Esophagus squamous epithelium (tissue), 5 donors: ENCODE results near the gene PIM1. TPM values are rescaled to one million over a fixed set of nuclear protein-coding genes. Genes with fewer than 3 reads are reported as not detected.

ENCODE experiments used
- DNase-seq: peaks from one replicate; lab custom pipeline; 2025; lab: John Stamatoyannopoulos, UW
- H3K27ac ChIP-seq, 4 donors: fragments of 200-600 bp; sonication (generic); one replicate each; pipeline ENCODE4 v1.5.1; 2016 to 2019; ENCODE audit warnings: mild to moderate bottlenecking in 1 of 4
- H3K27me3 ChIP-seq, 4 donors: fragments of 200-600 bp; sonication (generic); 1 replicate in 3 of 4; 2 replicates in 1 of 4; pipeline versions ENCODE4 v1.5.1 to v1.6.0; 2017 to 2021; ENCODE audit warnings: antibody characterized with exemption in 1 of 4
- H3K36me3 ChIP-seq, 3 donors: fragments of 200-600 bp; sonication (generic); one replicate each; pipeline ENCODE4 v1.5.1; 2016 to 2019
- H3K4me1 ChIP-seq, 3 donors: fragments of 200-600 bp; sonication (generic); one replicate each; pipeline ENCODE4 v1.5.1; 2017 to 2019
- H3K4me3 ChIP-seq, 4 donors: fragments of 200-600 bp; sonication (generic); 1 replicate in 3 of 4; 2 replicates in 1 of 4; pipeline ENCODE4 v1.5.1; 2016 to 2019; ENCODE audit warnings: mild to moderate bottlenecking in 2 of 4, moderate library complexity in 1 of 4
- H3K9me3 ChIP-seq, 3 donors: fragments of 200-600 bp; sonication (generic); one replicate each; pipeline ENCODE4 v1.5.1; 2016 to 2019
- CTCF ChIP-seq, 6 experiments: fragments of 450-650 bp in 4 of 6; fragments of 200-600 bp in 2 of 6; sonication (generic) in 2 of 6; IDR thresholded peaks; one replicate each; pipeline ENCODE4 v1.5.1; 2016 to 2019; ENCODE audit warnings: antibody characterized with exemption in 6 of 6, mild to moderate bottlenecking in 4 of 6, moderate library complexity in 4 of 6
- POLR2A ChIP-seq, 4 donors: fragments of 450-650 bp; IDR thresholded peaks; one replicate each; pipeline ENCODE4 v1.6.1; 2017; ENCODE audit warnings: antibody characterized with exemption in 4 of 4, mild to moderate bottlenecking in 4 of 4, moderate library complexity in 3 of 4
- WGBS, 2 donors: methylation state at CpG; one replicate each; pipeline ENCODE4 v1.1.5; 2018; 5-methylcytosine and 5-hydroxymethylcytosine counted together
- intact Hi-C: fragments of 100-400 bp; cut with DNase I; formaldehyde crosslinking; loops from one replicate; pipeline ENCODE4 v1.15.0; 2022
- total RNA-seq, 4 donors: library from RNA; depleted of rRNA; stranded (reverse); fragments of >200 nt; gene quantifications; one replicate each; pipeline ENCODE4 v1.1.0, GENCODE V29; 2016
- donor health status: DM: yes; HTN: yes; CAD: no.

Gene PIM1
- total RNA-seq, 4 donors from 2014 or later = 57.3 to 206 (median 96.6) TPM

GRCh38 chr6:37210313-37210968 is 40.5 kb downstream of the PIM1 start:
- WGBS, 2 donors = 54 to 57% methylated on average over 7 of the region's 7 CpGs
- intact Hi-C loops = loop anchor here (2.0 kb wide), 1 partner anchor 192 kb away; no protein-coding TSS in a partner anchor
- TF ChIP-seq CTCF (IDR thresholded peaks at IDR 0.05) = peak; percentile 93 to 98 (median 97)
- no peak for TF ChIP-seq POLR2A (IDR thresholded peaks at IDR 0.05)

GRCh38 chr6:37212268-37212667 is 42.3 kb downstream of the PIM1 start:
- no peak for TF ChIP-seq POLR2A (IDR thresholded peaks at IDR 0.05)
- no peak for TF ChIP-seq CTCF (IDR thresholded peaks at IDR 0.05)
- Histone ChIP-seq H3K4me1 (peaks cover 0 to 10% (median 0%) of the 10 kb centered on the region in 3 donors), H3K4me3 (no peak overlapping the region), H3K36me3 (no peaks in the 10 kb centered on the region), H3K27ac (no peak overlapping the region), H3K27me3 (no peaks in the 10 kb centered on the region), H3K9me3 (no peaks in the 10 kb centered on the region)
- no peak for DNase-seq
- intact Hi-C loops = no loop called here
- WGBS, 2 donors = 85% methylated on average over 9 of the region's 9 CpGs

More at GRCh38 chr6:37210313-37210968, 40.5 kb downstream of the PIM1 start:
- Histone ChIP-seq H3K4me3 (no peak overlapping the region), H3K27ac (no peak overlapping the region), H3K27me3 (no peaks in the 10 kb centered on the region), H3K4me1 (peaks cover 0 to 15% (median under 1%) of the 10 kb centered on the region in 3 donors), H3K9me3 (no peaks in the 10 kb centered on the region), H3K36me3 (no peaks in the 10 kb centered on the region)
- no peak for DNase-seq

- intact Hi-C loops = no loop called here
- DNase-seq = no peak
- TF ChIP-seq POLR2A (IDR thresholded peaks at IDR 0.05) = no peak
- no peak for TF ChIP-seq CTCF (IDR thresholded peaks at IDR 0.05)
- Histone ChIP-seq H3K4me1 (peaks cover 6 to 15% (median 13%) of the 10 kb centered on the region in 3 donors), H3K9me3 (no peaks in the 10 kb centered on the region), H3K36me3 (no peaks in the 10 kb centered on the region), H3K27ac (no peak overlapping the region), H3K4me3 (no peak overlapping the region), H3K27me3 (no peaks in the 10 kb centered on the region)
- WGBS, 2 donors = 83 to 89% methylated on average over 3 to 6 of the region's 6 CpGs
Observed at GRCh38 chr6:37218061-37218460, 48.1 kb downstream of the PIM1 start.

GRCh38 chr6:37218511-37218910 is 48.6 kb downstream of the PIM1 start:
- TF ChIP-seq POLR2A (IDR thresholded peaks at IDR 0.05) (no peak), CTCF (IDR thresholded peaks at IDR 0.05) (no peak)
- no peak for DNase-seq
- H3K4me3 ChIP-seq = no peak overlapping the region
- H3K27me3 ChIP-seq = no peaks in the 10 kb centered on the region
- 78 to 85% methylated on average over 8 of the region's 8 CpGs for WGBS, 2 donors
- no peaks in the 10 kb centered on the region for H3K9me3 ChIP-seq
- no peaks in the 10 kb centered on the region for H3K36me3 ChIP-seq
- H3K27ac ChIP-seq = no peak overlapping the region
- intact Hi-C loops = no loop called here
- H3K4me1 ChIP-seq = peaks cover 6 to 17% (median 13%) of the 10 kb centered on the region in 3 donors

GRCh38 chr6:37221585-37222124 is 51.7 kb downstream of the PIM1 start:
- Histone ChIP-seq H3K4me1 (peaks cover 6 to 17% (median 13%) of the 10 kb centered on the region in 3 donors), H3K36me3 (no peaks in the 10 kb centered on the region), H3K27ac (peak overlapping the region in 3 of 4 donors; percentile 38 to 62 (median 49)), H3K9me3 (no peaks in the 10 kb centered on the region), H3K4me3 (peak overlapping the region; percentile 41 to 77 (median 66)), H3K27me3 (no peaks in the 10 kb centered on the region)
- no peak for DNase-seq
- 48 to 77% methylated on average over 4 to 6 of the region's 6 CpGs for WGBS, 2 donors
- TF ChIP-seq CTCF (IDR thresholded peaks at IDR 0.05) (no peak), POLR2A (IDR thresholded peaks at IDR 0.05) (no peak)
- intact Hi-C loops = no loop called here
